Tibial artery (tissue), 4 donors: Measurements from ENCODE around the gene MTARC1.

ENCODE experiments used
- DNase-seq, 2 donors: peaks; one replicate each; pipeline ENCODE4 v3.0.0-alpha.2; 2019
- H3K27ac ChIP-seq, 2 donors: fragments of 200-600 bp; sonication (generic) in 1 of 2; 1 replicate in 1 of 2; 2 replicates in 1 of 2; pipeline ENCODE4 v1.5.1; 2018 to 2019; ENCODE audit warnings: mild to moderate bottlenecking in 1 of 2
- H3K27me3 ChIP-seq, 2 donors: fragments of 200-600 bp; sonication (generic) in 1 of 2; one replicate each; pipeline versions ENCODE4 v1.5.1 to v1.6.0; 2016 to 2019
- H3K36me3 ChIP-seq, 3 donors: fragments of 200-600 bp; sonication (generic) in 2 of 3; one replicate each; pipeline ENCODE4 v1.5.1; 2016 to 2019; ENCODE audit warnings: mild to moderate bottlenecking in 2 of 3
- H3K4me1 ChIP-seq, 4 donors: fragments of 200-600 bp; sonication (generic) in 2 of 4; 1 replicate in 3 of 4; 2 replicates in 1 of 4; pipeline ENCODE4 v1.5.1; 2016 to 2019
- H3K4me3 ChIP-seq, 2 donors: fragments of 200-600 bp; sonication (generic) in 1 of 2; 1 replicate in 1 of 2; 2 replicates in 1 of 2; pipeline ENCODE4 v1.5.1; 2018 to 2019; ENCODE audit warnings: mild to moderate bottlenecking in 2 of 2
- H3K9me3 ChIP-seq, 3 donors: fragments of 200-600 bp; sonication (generic) in 1 of 3; one replicate each; pipeline ENCODE4 v1.5.1; 2016 to 2019
- CTCF ChIP-seq, 2 experiments: fragments of 200-600 bp in 1 of 2; fragments of 450-650 bp in 1 of 2; IDR thresholded peaks; one replicate each; pipeline ENCODE4 v1.5.1; 2017 to 2019; ENCODE audit warnings: antibody characterized with exemption in 2 of 2, mild to moderate bottlenecking in 1 of 2, moderate library complexity in 1 of 2
- intact Hi-C: fragments of 100-400 bp; cut with DNase I; formaldehyde crosslinking; loops from one replicate; pipeline ENCODE4 v1.15.0; 2023; ENCODE audit warnings: low total_unique reads

Gene MTARC1

GRCh38 chr1:220828950-220829586 lies 42.4 kb downstream of the MTARC1 start:
- Histone ChIP-seq H3K27ac (no peak overlapping the region), H3K4me3 (no peak overlapping the region), H3K27me3 (no peaks in the 10 kb centered on the region), H3K36me3 (no peaks in the 10 kb centered on the region), H3K9me3 (no peaks in the 10 kb centered on the region), H3K4me1 (peaks cover 0 to 34% (median 9%) of the 10 kb centered on the region in 4 donors)
- TF ChIP-seq CTCF (IDR thresholded peaks at IDR 0.05): no peak
- no peak for DNase-seq
- intact Hi-C loops: no loop called here

DNA sequence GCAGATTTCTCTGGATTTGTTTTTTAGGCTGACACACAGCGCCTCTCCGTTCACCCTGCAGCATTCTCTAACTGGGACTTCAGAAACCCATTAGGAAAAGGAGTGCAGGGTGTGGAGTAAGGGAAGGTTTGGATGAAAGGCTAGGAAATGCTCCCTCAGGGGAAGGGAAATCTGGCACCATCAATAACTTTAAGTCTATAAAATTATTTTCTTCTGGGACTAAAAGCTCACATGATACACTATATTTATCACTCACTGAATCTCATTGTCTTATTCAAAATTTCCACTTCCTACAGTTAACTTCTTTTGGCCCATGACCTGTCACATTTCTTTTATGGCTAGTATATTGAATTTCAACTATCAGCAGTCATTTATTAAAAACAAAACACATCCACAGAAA lies 46.7 kb downstream of the MTARC1 start:
- intact Hi-C loops: no loop called here
- H3K27ac ChIP-seq: no peak overlapping the region
- peaks cover 0 to 24% (median 9%) of the 10 kb centered on the region in 4 donors for H3K4me1 ChIP-seq
- no peak overlapping the region for H3K4me3 ChIP-seq
- no peaks in the 10 kb centered on the region for H3K9me3 ChIP-seq
- TF ChIP-seq CTCF (IDR thresholded peaks at IDR 0.05): no peak
- DNase-seq: no peak
- no peaks in the 10 kb centered on the region for H3K36me3 ChIP-seq
- H3K27me3 ChIP-seq: no peaks in the 10 kb centered on the region

DNA sequence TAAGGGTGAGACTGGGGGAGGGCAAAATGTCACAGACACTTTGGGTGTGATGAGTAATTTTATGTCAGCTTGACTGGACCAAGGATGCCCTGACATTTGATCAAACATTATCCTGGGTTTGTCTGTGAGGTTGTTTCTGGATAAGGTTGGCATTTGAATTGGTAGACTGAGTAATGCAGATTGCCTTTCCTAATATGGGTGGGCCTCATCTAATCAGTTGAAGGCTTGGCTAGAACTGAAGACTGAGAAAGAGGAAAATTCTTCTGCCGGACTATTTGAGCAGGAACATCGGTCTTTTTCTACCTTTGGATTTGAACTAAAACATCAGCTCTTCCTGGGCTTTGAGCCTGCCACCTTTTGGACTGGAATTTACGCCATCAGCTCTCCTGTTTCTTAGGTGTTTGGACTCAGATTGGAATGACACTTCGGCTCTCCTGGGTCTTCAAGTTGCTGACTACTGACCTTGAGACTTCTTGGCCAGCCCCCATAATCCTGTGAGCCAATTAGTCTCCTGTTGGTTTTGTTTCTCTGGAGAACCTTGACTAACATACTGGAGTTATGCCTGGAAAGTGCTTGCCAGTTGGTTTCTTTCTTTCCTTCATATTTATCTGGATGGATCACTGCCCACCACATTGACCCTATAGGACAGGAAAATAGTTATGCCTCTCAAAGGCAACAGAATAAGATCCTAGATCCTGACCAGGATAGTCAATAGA lies 47.6 kb downstream of the MTARC1 start:
- intact Hi-C loops: no loop called here

More for the DNA sequence above, 47.6 kb downstream of the MTARC1 start:
- TF ChIP-seq CTCF (IDR thresholded peaks at IDR 0.05): no peak
- Histone ChIP-seq H3K4me3 (no peak overlapping the region), H3K4me1 (peaks cover 0 to 15% (median 4%) of the 10 kb centered on the region in 4 donors), H3K27ac (no peak overlapping the region), H3K36me3 (no peaks in the 10 kb centered on the region), H3K9me3 (no peaks in the 10 kb centered on the region), H3K27me3 (no peaks in the 10 kb centered on the region)
- no peak for DNase-seq
